ENCODE results near the gene PLA2G2A.

The PLA2G2A gene

GRCh38 chr1:19981507-19982312 lies 2.3 kb upstream of the PLA2G2A start:
- TF ChIP-seq POLR2A (IDR thresholded peaks at IDR 0.05; ENCODE audit: low read depth, low read length) = no peak
- no peak for FAIRE-seq
- DNase-seq (ENCODE audit: insufficient read length, low spot score) = no peak

GRCh38 chr1:19981170-19981506 lies 1.7 kb upstream of the PLA2G2A start:
- no peak for TF ChIP-seq POLR2A (IDR thresholded peaks at IDR 0.05; ENCODE audit: low read depth, low read length)
- DNase-seq (ENCODE audit: insufficient read length, low spot score) (no peak), FAIRE-seq (no peak)

- no peak for FAIRE-seq
- TF ChIP-seq POLR2A (IDR thresholded peaks at IDR 0.05; ENCODE audit: low read depth, low read length) = no peak
- no peak for DNase-seq (ENCODE audit: insufficient read length, low spot score)
Observed at GRCh38 chr1:19980314-19980713, 896 bp upstream of the PLA2G2A start.

GRCh38 chr1:19978143-19978542 lies 1.3 kb downstream of the PLA2G2A start:
- no peak for FAIRE-seq

GRCh38 chr1:19976317-19977003 lies 3.0 kb downstream of the PLA2G2A start:
- no peak for TF ChIP-seq POLR2A (IDR thresholded peaks at IDR 0.05; ENCODE audit: low read depth, low read length)
- no peak for FAIRE-seq
- no peak for DNase-seq (ENCODE audit: insufficient read length, low spot score)

More at GRCh38 chr1:19978143-19978542, 1.3 kb downstream of the PLA2G2A start:
- no peak for TF ChIP-seq POLR2A (IDR thresholded peaks at IDR 0.05; ENCODE audit: low read depth, low read length)
- DNase-seq (ENCODE audit: insufficient read length, low spot score) = no peak

GRCh38 chr1:19975423-19976193 lies 3.8 kb downstream of the PLA2G2A start:
- no peak for FAIRE-seq
- no peak for TF ChIP-seq POLR2A (IDR thresholded peaks at IDR 0.05; ENCODE audit: low read depth, low read length)
- no peak for DNase-seq (ENCODE audit: insufficient read length, low spot score)

- TF ChIP-seq POLR2A (IDR thresholded peaks at IDR 0.05; ENCODE audit: low read depth, low read length) = no peak
- no peak for FAIRE-seq
- peak; percentile 54 for DNase-seq (ENCODE audit: insufficient read length, low spot score)
Observed at GRCh38 chr1:19974822-19975416, 4.5 kb downstream of the PLA2G2A start.

GRCh38 chr1:19973616-19974015 lies 5.8 kb downstream of the PLA2G2A start:
- DNase-seq (ENCODE audit: insufficient read length, low spot score) = no peak
- TF ChIP-seq POLR2A (IDR thresholded peaks at IDR 0.05; ENCODE audit: low read depth, low read length) = no peak
- FAIRE-seq = no peak

GRCh38 chr1:19971664-19972063 lies 7.8 kb downstream of the PLA2G2A start:
- FAIRE-seq = no peak
- no peak for TF ChIP-seq POLR2A (IDR thresholded peaks at IDR 0.05; ENCODE audit: low read depth, low read length)
- no peak for DNase-seq (ENCODE audit: insufficient read length, low spot score)

- DNase-seq (ENCODE audit: insufficient read length, low spot score) = no peak
- no peak for TF ChIP-seq POLR2A (IDR thresholded peaks at IDR 0.05; ENCODE audit: low read depth, low read length)
- no peak for FAIRE-seq
Observed at GRCh38 chr1:19969898-19970660, 9.3 kb downstream of the PLA2G2A start.

GRCh38 chr1:19967808-19968207 lies 11.6 kb downstream of the PLA2G2A start:
- FAIRE-seq (no peak), DNase-seq (ENCODE audit: insufficient read length, low spot score) (no peak)
- TF ChIP-seq POLR2A (IDR thresholded peaks at IDR 0.05; ENCODE audit: low read depth, low read length) = no peak

GRCh38 chr1:19964542-19964941 lies 14.9 kb downstream of the PLA2G2A start:
- TF ChIP-seq POLR2A (IDR thresholded peaks at IDR 0.05; ENCODE audit: low read depth, low read length) = no peak
- DNase-seq (ENCODE audit: insufficient read length, low spot score) (no peak), FAIRE-seq (no peak)

GRCh38 chr1:19963636-19964035 lies 15.8 kb downstream of the PLA2G2A start:
- no peak for TF ChIP-seq POLR2A (IDR thresholded peaks at IDR 0.05; ENCODE audit: low read depth, low read length)
- DNase-seq (ENCODE audit: insufficient read length, low spot score) (no peak), FAIRE-seq (no peak)
